ENCODE results near the gene ZNF648.

- peak; percentile 23 to 90 (median 75) for TF ChIP-seq CTCF (IDR thresholded peaks at IDR 0.05)
- no peak for TF ChIP-seq POLR2A (IDR thresholded peaks at IDR 0.05)
Measured at GRCh38 chr1:182084487-182085316, 23.2 kb upstream of the ZNF648 start.

Data from Peyer's patch (tissue), 4 donors.